PC-3 (cell line): ENCODE measurements around the gene NHSL1.

Experiments
- EZH2 ChIP-seq: fragments of 300-600 bp; sonication (generic); IDR thresholded peaks from one replicate; pipeline ENCODE4 v1.6.1; 2017; ENCODE audit warnings: antibody characterized with exemption, mild to moderate bottlenecking, low read length; ENCODE audit not compliant: unreplicated experiment
- EZH2phosphoT487 ChIP-seq: fragments of 300-600 bp; sonication (generic); IDR thresholded peaks from 2 replicates; pipeline ENCODE4 v1.6.1; 2018; ENCODE audit warnings: mild to moderate bottlenecking, antibody characterized with exemption, low read length, borderline replicate concordance

- TF ChIP-seq EZH2phosphoT487: no peak
- no peak for TF ChIP-seq EZH2
Measured at GRCh38 chr6:138410972-138411880, 88.1 kb downstream of the NHSL1 start.
